GM12873 (cell line): Measurements from ENCODE around the gene FYB2.
A peak's percentile ranks its signal among the peaks of the same experiment; 100 is the strongest.

Source experiments
- TF ChIP-seq, protein P1 (sequence below): IDR thresholded peaks from 2 replicates; pipeline ENCODE4 v1.5.1; 2012; ENCODE audit warnings: low read depth, mild to moderate bottlenecking, moderate library complexity, low read length, control low read depth; ENCODE audit not compliant: insufficient read depth; ENCODE audit errors: missing control alignments

The FYB2 gene

GRCh38 chr1:56713112-56713511, 106.1 kb downstream of the FYB2 start:
- TF ChIP-seq, protein P1, sequence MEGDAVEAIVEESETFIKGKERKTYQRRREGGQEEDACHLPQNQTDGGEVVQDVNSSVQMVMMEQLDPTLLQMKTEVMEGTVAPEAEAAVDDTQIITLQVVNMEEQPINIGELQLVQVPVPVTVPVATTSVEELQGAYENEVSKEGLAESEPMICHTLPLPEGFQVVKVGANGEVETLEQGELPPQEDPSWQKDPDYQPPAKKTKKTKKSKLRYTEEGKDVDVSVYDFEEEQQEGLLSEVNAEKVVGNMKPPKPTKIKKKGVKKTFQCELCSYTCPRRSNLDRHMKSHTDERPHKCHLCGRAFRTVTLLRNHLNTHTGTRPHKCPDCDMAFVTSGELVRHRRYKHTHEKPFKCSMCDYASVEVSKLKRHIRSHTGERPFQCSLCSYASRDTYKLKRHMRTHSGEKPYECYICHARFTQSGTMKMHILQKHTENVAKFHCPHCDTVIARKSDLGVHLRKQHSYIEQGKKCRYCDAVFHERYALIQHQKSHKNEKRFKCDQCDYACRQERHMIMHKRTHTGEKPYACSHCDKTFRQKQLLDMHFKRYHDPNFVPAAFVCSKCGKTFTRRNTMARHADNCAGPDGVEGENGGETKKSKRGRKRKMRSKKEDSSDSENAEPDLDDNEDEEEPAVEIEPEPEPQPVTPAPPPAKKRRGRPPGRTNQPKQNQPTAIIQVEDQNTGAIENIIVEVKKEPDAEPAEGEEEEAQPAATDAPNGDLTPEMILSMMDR: no peak

- TF ChIP-seq, protein P1: no peak
Observed at GRCh38 chr1:56712150-56712549, 107.1 kb downstream of the FYB2 start.

DNA sequence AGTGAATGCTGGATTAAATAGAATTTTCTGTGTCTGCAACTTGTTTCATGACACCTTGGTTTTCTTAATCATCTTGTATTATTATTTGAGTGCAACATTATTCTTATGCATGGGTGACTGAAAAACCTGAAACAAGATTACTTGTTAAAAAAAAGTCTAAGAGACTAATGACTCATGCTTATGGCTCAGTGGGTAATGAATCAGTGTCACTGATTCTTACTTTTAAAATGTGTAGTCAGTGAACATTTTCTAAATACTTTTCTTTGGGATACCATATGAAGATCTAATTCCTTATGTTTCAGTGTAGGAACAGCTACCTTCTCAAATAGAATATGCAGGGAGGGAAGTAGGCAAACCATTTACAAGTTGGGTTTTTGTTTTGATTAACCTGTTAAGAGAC, 108.6 kb downstream of the FYB2 start:
- TF ChIP-seq, protein P1: no peak

DNA sequence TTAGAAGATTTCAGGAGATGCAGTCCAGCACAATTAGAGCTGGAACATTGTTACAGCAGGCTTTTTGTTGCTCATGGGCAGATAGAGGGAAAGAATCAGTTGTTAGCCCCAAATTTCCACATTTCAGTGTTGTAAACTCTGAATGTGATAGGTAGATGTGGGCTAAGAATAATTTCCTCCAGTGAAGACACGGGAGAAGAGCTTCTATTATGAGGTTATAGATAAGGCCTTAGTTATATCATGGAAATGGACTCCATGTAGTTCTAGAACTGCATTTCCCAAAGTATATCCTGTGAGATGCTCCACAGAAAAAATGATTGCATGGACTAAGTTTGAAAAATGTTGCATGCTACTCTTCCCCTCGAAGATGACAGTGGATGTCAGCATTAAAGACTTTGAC, 109.2 kb downstream of the FYB2 start:
- TF ChIP-seq, protein P1: no peak

DNA sequence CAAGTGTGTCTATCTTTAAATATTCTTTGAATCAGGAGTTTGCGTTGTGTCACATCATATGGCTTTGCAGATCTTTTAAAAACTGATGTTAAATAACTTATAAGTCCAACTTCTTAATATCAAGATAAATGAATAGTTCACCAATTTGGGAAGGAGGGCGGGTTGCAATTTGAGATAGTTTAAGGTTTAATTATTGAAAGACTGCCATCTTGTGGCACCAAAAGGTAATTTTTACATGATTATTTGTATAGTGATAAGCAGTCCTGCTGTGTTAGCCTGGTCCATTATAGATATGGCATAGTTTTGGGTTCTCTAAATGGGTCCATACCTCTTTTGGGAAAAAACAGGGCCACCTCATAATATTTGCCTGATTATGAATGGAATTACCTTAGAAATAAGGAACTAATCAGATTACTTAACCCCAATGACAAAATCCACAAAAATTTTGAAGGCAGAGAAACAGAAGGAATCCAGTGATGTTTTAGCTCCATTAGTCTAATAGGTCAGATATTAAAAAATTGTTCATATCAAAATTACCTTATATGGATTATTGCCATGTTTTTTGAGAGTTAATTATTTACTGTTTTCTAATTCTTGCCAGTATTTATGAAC, 109.8 kb downstream of the FYB2 start:
- TF ChIP-seq, protein P1: peak; percentile 42

DNA sequence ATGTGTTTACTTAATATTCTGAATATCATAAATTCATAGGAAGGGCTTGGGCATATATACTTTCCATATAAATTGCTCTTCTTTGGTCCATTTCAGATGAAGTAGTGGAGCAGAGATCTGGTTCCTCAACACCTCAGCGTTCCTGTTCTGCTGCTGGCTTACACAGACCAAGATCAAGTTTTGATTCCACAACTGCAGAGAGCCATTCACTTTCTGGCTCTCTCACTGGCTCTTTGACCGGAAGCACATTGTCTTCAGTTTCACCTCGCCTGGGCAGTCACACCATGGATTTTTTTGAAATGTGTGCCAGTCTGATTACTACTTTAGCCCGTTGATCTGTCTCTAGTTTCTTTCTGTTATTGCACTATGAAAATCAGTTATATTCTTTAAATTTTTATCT, 111.8 kb downstream of the FYB2 start:
- TF ChIP-seq, protein P1: no peak

DNA sequence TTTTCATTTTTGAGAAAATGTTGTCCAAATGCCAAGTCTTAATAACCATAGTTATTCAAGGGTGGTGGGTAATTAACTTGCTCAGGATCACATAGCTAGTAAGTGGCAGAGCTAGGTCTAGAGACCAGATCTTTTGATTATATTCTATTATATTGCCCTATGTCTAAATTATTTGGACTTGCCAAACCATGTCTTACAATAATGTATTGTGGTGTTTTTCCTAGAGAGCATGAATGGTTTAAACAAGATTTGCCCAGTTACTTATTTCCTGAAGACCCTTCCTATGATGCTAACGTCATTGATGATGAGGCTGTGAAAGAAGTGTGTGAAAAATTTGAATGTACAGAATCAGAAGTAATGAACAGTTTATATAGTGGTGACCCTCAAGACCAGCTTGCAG, 115.5 kb downstream of the FYB2 start:
- TF ChIP-seq, protein P1: no peak

DNA sequence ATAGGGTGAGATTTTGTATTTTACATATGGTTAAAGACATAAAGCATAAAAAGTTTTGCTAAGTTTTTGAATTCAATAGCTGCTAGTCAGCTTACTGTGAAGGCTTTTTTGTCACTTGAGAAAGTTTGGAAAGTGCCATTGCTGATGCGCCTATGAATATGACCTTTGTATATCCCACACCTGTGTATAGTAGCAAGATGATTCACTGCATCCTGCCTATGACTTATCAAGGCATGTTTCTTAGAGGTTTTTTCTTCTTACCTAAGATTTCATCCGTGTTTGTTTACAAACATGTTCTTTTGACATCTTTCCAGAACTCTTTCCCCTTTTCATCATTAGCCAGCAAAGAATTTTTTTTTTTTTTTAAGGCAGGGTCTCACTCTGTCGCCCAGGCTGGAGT, 122.5 kb downstream of the FYB2 start:
- TF ChIP-seq, protein P1: no peak
